ENCODE results near the gene RASGRF1.
A peak's percentile ranks its signal among the peaks of the same experiment; 100 is the strongest.

Gene RASGRF1

DNA sequence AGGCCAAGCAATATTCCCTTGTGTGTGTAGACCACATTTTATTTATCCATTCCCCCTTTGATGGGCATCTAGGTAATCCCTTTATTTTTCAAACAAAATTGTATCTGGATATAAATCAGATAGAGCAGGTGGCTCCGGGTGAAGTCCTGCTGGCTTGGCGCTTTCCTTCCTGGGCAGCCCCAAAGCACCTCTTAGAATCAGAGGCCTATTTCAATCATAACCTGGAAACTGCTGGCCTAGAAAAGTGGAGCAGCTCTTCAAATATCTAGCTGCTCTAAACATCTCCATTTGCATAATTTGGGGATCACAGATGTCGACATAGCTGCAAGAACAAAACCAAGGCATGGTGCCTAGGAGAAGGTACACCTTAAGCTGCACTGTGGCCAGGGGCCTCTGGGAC lies 40.2 kb downstream of the RASGRF1 start:
- H3K4me3 Mint-ChIP-seq, result no peak overlapping the region
- H3K9me3 Mint-ChIP-seq, result no peaks in the 10 kb centered on the region
- no peak for DNase-seq (ENCODE audit: low spot score in 2 of 2)

DNA sequence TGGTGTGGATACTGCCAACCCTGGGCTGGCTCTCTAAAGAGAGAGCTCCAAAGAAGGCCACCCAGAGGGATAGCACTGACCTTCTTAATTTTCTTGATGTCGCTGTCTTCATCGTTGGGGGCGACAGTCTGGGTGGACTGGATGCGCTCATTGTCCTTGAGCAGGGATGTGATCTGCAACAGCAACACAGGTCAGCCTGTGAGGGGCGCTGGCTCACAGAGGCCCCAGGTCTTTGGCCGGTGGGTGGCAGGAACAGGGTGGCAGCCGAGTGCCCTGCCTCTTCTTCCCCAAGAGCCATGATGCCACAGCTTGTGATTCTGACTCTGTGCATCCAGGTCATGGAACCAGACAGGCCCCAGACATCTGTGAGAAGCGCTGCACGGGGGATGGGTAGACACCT lies 41.2 kb downstream of the RASGRF1 start:
- H3K27me3 Mint-ChIP-seq, result peaks cover 8% of the 10 kb centered on the region
- H3K4me3 Mint-ChIP-seq, result no peak overlapping the region
- ATAC-seq (ENCODE audit: low read depth) (no peak), DNase-seq (ENCODE audit: low spot score in 2 of 2) (no peak)
- H3K4me1 Mint-ChIP-seq, result peaks cover 2% of the 10 kb centered on the region
- H3K9me3 Mint-ChIP-seq, result no peaks in the 10 kb centered on the region
- no peak overlapping the region for H3K27ac Mint-ChIP-seq
- H3K36me3 Mint-ChIP-seq, result peaks cover 2% of the 10 kb centered on the region

More for the DNA sequence above, 40.2 kb downstream of the RASGRF1 start:
- H3K27ac Mint-ChIP-seq, result no peak overlapping the region
- ATAC-seq (ENCODE audit: low read depth), result no peak
- peaks cover 8% of the 10 kb centered on the region for H3K27me3 Mint-ChIP-seq
- peaks cover 2% of the 10 kb centered on the region for H3K36me3 Mint-ChIP-seq
- peaks cover 2% of the 10 kb centered on the region for H3K4me1 Mint-ChIP-seq

GRCh38 chr15:79047676-79048439 lies 42.7 kb downstream of the RASGRF1 start:
- DNase-seq (ENCODE audit: low spot score in 2 of 2) (no peak), ATAC-seq (ENCODE audit: low read depth) (no peak)
- Mint-ChIP-seq H3K4me1 (peaks cover 2% of the 10 kb centered on the region), H3K27me3 (peaks cover 11% of the 10 kb centered on the region), H3K27ac (no peak overlapping the region), H3K4me3 (no peak overlapping the region), H3K36me3 (peaks cover 3% of the 10 kb centered on the region), H3K9me3 (peaks cover 4% of the 10 kb centered on the region)

- H3K27me3 Mint-ChIP-seq, result peaks cover 9% of the 10 kb centered on the region
- no peaks in the 10 kb centered on the region for H3K4me1 Mint-ChIP-seq
- peaks cover 6% of the 10 kb centered on the region for H3K9me3 Mint-ChIP-seq
- H3K36me3 Mint-ChIP-seq, result peaks cover 3% of the 10 kb centered on the region
- no peak for DNase-seq (ENCODE audit: low spot score in 2 of 2)
- no peak overlapping the region for H3K27ac Mint-ChIP-seq
- H3K4me3 Mint-ChIP-seq, result no peak overlapping the region
- ATAC-seq (ENCODE audit: low read depth), result no peak
Measured at GRCh38 chr15:79046691-79047404, 43.7 kb downstream of the RASGRF1 start.

GRCh38 chr15:79045041-79045440 lies 45.5 kb downstream of the RASGRF1 start:
- Mint-ChIP-seq H3K4me3 (no peak overlapping the region), H3K4me1 (no peaks in the 10 kb centered on the region), H3K27ac (no peak overlapping the region), H3K9me3 (peaks cover 6% of the 10 kb centered on the region), H3K27me3 (peaks cover 10% of the 10 kb centered on the region), H3K36me3 (peaks cover 3% of the 10 kb centered on the region)
- ATAC-seq (ENCODE audit: low read depth) (no peak), DNase-seq (ENCODE audit: low spot score in 2 of 2) (no peak)

GRCh38 chr15:79042213-79042928 lies 48.2 kb downstream of the RASGRF1 start:
- peaks cover 3% of the 10 kb centered on the region for H3K36me3 Mint-ChIP-seq
- no peak overlapping the region for H3K27ac Mint-ChIP-seq
- ATAC-seq (ENCODE audit: low read depth), result no peak
- H3K9me3 Mint-ChIP-seq, result peaks cover 6% of the 10 kb centered on the region
- peaks cover 8% of the 10 kb centered on the region for H3K27me3 Mint-ChIP-seq
- H3K4me1 Mint-ChIP-seq, result no peaks in the 10 kb centered on the region
- H3K4me3 Mint-ChIP-seq, result no peak overlapping the region
- no peak for DNase-seq (ENCODE audit: low spot score in 2 of 2)

- ATAC-seq (ENCODE audit: low read depth) (no peak), DNase-seq (ENCODE audit: low spot score in 2 of 2) (no peak)
- Mint-ChIP-seq H3K4me1 (no peaks in the 10 kb centered on the region), H3K4me3 (no peak overlapping the region), H3K27me3 (peaks cover 8% of the 10 kb centered on the region), H3K9me3 (peaks cover 6% of the 10 kb centered on the region), H3K36me3 (peaks cover 3% of the 10 kb centered on the region), H3K27ac (no peak overlapping the region)
Measured at GRCh38 chr15:79041601-79042168, 48.9 kb downstream of the RASGRF1 start.

DNA sequence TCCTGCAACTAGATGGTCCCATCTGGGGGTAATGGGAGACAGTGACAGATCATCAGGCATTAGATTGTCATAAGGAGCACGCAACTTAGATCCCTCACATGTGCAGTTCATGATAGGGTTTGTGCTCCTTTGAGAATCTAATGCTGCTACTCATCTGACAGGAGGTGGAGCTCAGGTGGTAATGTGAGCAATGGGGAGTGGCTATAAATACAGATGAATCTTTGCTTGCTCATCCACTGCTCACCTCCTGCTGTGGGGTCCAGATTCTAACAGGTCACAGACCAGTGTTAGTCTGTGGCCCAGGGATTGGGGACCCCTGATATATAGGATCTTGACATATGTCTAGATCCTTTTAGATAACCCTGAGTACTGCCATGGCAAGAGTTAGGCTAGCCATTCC lies 52.7 kb downstream of the RASGRF1 start:
- no peak overlapping the region for H3K27ac Mint-ChIP-seq
- H3K9me3 Mint-ChIP-seq, result peaks cover 3% of the 10 kb centered on the region
- ATAC-seq (ENCODE audit: low read depth) (no peak), DNase-seq (ENCODE audit: low spot score in 2 of 2) (no peak)
- peaks cover 8% of the 10 kb centered on the region for H3K27me3 Mint-ChIP-seq
- H3K4me1 Mint-ChIP-seq, result no peaks in the 10 kb centered on the region
- H3K36me3 Mint-ChIP-seq, result peaks cover 2% of the 10 kb centered on the region
- no peak overlapping the region for H3K4me3 Mint-ChIP-seq

- Mint-ChIP-seq H3K9me3 (peaks cover 1% of the 10 kb centered on the region), H3K36me3 (no peaks in the 10 kb centered on the region), H3K27me3 (peaks cover 6% of the 10 kb centered on the region), H3K4me1 (no peaks in the 10 kb centered on the region), H3K27ac (no peak overlapping the region), H3K4me3 (no peak overlapping the region)
- ATAC-seq (ENCODE audit: low read depth) (no peak), DNase-seq (ENCODE audit: low spot score in 2 of 2) (no peak)
Measured at GRCh38 chr15:79036323-79036722, 54.3 kb downstream of the RASGRF1 start.

- ATAC-seq (ENCODE audit: low read depth) (no peak), DNase-seq (ENCODE audit: low spot score in 2 of 2) (no peak)
- no peaks in the 10 kb centered on the region for H3K36me3 Mint-ChIP-seq
Measured at GRCh38 chr15:79035814-79036213, 54.8 kb downstream of the RASGRF1 start.

GRCh38 chr15:79035111-79035601 lies 55.4 kb downstream of the RASGRF1 start:
- Mint-ChIP-seq H3K4me3 (no peak overlapping the region), H3K27me3 (peaks cover 5% of the 10 kb centered on the region), H3K4me1 (no peaks in the 10 kb centered on the region), H3K27ac (no peak overlapping the region), H3K36me3 (no peaks in the 10 kb centered on the region), H3K9me3 (peaks cover 1% of the 10 kb centered on the region)
- no peak for DNase-seq (ENCODE audit: low spot score in 2 of 2)
- peak; percentile 48 for ATAC-seq (ENCODE audit: low read depth)

More at GRCh38 chr15:79035814-79036213, 54.8 kb downstream of the RASGRF1 start:
- no peak overlapping the region for H3K27ac Mint-ChIP-seq
- H3K4me1 Mint-ChIP-seq, result no peaks in the 10 kb centered on the region
- peaks cover 1% of the 10 kb centered on the region for H3K9me3 Mint-ChIP-seq
- peaks cover 5% of the 10 kb centered on the region for H3K27me3 Mint-ChIP-seq
- no peak overlapping the region for H3K4me3 Mint-ChIP-seq

GRCh38 chr15:79034284-79034683 lies 56.3 kb downstream of the RASGRF1 start:
- no peaks in the 10 kb centered on the region for H3K4me1 Mint-ChIP-seq
- no peak overlapping the region for H3K27ac Mint-ChIP-seq
- ATAC-seq (ENCODE audit: low read depth) (no peak), DNase-seq (ENCODE audit: low spot score in 2 of 2) (no peak)
- H3K27me3 Mint-ChIP-seq, result peaks cover 5% of the 10 kb centered on the region
- H3K4me3 Mint-ChIP-seq, result no peak overlapping the region
- no peaks in the 10 kb centered on the region for H3K36me3 Mint-ChIP-seq
- peaks cover 1% of the 10 kb centered on the region for H3K9me3 Mint-ChIP-seq

- ATAC-seq (ENCODE audit: low read depth) (no peak), DNase-seq (ENCODE audit: low spot score in 2 of 2) (no peak)
- H3K27me3 Mint-ChIP-seq, result peaks cover 5% of the 10 kb centered on the region
- no peak overlapping the region for H3K27ac Mint-ChIP-seq
- no peaks in the 10 kb centered on the region for H3K36me3 Mint-ChIP-seq
- H3K9me3 Mint-ChIP-seq, result peaks cover 1% of the 10 kb centered on the region
- H3K4me1 Mint-ChIP-seq, result peaks cover 2% of the 10 kb centered on the region
- no peak overlapping the region for H3K4me3 Mint-ChIP-seq
Measured at GRCh38 chr15:79032656-79033055, 57.9 kb downstream of the RASGRF1 start.

GRCh38 chr15:79031821-79032220 lies 58.8 kb downstream of the RASGRF1 start:
- DNase-seq (ENCODE audit: low spot score in 2 of 2), result no peak
- peaks cover 1% of the 10 kb centered on the region for H3K9me3 Mint-ChIP-seq
- H3K27me3 Mint-ChIP-seq, result peaks cover 5% of the 10 kb centered on the region
- H3K4me3 Mint-ChIP-seq, result no peak overlapping the region
- peaks cover 2% of the 10 kb centered on the region for H3K4me1 Mint-ChIP-seq
- no peak for ATAC-seq (ENCODE audit: low read depth)
- H3K36me3 Mint-ChIP-seq, result no peaks in the 10 kb centered on the region
- H3K27ac Mint-ChIP-seq, result no peak overlapping the region
